Vagina (tissue), 2 donors: Measurements from ENCODE around the gene GPC1.

ENCODE experiments used
- POLR2A ChIP-seq, 2 donors: fragments of 450-650 bp; IDR thresholded peaks; one replicate each; pipeline ENCODE4 v1.6.1; 2017; ENCODE audit warnings: antibody characterized with exemption in 2 of 2, mild to moderate bottlenecking in 2 of 2, moderate library complexity in 2 of 2
- POLR2AphosphoS5 ChIP-seq, 2 donors: sonication (generic); formaldehyde crosslinking; IDR thresholded peaks; one replicate each; pipeline ENCODE4 v1.9.0; 2017; ENCODE audit warnings: antibody characterized with exemption in 2 of 2, mild to moderate bottlenecking in 2 of 2, low read depth in 1 of 2; ENCODE audit not compliant: insufficient read depth in 1 of 2
- TF ChIP-seq, protein P1 (sequence below), 3 experiments: fragments of 450-650 bp in 2 of 3; fragments of 200-600 bp in 1 of 3; sonication (generic) in 1 of 3; IDR thresholded peaks; one replicate each; pipeline ENCODE4 v1.5.1; 2017 to 2019; ENCODE audit warnings: antibody characterized with exemption in 3 of 3, mild to moderate bottlenecking in 2 of 3, moderate library complexity in 2 of 3

DNA sequence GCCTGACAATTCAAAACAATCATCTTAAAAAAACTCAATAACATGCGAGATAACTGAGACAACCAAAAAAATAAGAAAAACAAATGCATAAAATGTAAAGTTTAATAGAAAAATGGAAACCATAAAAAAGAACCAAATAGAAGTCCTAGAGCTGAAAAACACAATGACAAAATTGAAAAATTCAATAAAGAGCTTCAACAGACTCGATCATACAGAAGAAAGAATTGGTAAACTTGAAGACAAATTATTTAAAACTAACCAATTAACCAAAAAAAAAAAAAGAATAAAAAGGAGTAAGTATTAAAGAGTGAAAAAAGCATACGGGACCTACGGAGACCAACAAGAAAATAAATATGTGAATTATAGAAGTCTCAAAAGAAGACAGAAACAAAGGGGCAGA is 37.7 kb downstream of the GPC1 start:
- TF ChIP-seq, protein P1, sequence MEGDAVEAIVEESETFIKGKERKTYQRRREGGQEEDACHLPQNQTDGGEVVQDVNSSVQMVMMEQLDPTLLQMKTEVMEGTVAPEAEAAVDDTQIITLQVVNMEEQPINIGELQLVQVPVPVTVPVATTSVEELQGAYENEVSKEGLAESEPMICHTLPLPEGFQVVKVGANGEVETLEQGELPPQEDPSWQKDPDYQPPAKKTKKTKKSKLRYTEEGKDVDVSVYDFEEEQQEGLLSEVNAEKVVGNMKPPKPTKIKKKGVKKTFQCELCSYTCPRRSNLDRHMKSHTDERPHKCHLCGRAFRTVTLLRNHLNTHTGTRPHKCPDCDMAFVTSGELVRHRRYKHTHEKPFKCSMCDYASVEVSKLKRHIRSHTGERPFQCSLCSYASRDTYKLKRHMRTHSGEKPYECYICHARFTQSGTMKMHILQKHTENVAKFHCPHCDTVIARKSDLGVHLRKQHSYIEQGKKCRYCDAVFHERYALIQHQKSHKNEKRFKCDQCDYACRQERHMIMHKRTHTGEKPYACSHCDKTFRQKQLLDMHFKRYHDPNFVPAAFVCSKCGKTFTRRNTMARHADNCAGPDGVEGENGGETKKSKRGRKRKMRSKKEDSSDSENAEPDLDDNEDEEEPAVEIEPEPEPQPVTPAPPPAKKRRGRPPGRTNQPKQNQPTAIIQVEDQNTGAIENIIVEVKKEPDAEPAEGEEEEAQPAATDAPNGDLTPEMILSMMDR (IDR thresholded peaks at IDR 0.05) = no peak
- TF ChIP-seq POLR2AphosphoS5 (IDR thresholded peaks at IDR 0.05; ENCODE audit: insufficient read depth in 1 of 2, low read depth in 1 of 2) = no peak
- TF ChIP-seq POLR2A (IDR thresholded peaks at IDR 0.05) = no peak
